Activated gamma-delta T cell (primary cell): Measurements from ENCODE around the gene MAN2A2.
"Not testable (repeated sequence)": the region's sequence is repeated elsewhere in the genome, so short reads cannot be mapped to it uniquely, and the experiment has no call there.

ENCODE experiments used
- DNase-seq: peaks from one replicate; lab custom pipeline; 2025; lab: John Stamatoyannopoulos, UW

Gene MAN2A2

DNA sequence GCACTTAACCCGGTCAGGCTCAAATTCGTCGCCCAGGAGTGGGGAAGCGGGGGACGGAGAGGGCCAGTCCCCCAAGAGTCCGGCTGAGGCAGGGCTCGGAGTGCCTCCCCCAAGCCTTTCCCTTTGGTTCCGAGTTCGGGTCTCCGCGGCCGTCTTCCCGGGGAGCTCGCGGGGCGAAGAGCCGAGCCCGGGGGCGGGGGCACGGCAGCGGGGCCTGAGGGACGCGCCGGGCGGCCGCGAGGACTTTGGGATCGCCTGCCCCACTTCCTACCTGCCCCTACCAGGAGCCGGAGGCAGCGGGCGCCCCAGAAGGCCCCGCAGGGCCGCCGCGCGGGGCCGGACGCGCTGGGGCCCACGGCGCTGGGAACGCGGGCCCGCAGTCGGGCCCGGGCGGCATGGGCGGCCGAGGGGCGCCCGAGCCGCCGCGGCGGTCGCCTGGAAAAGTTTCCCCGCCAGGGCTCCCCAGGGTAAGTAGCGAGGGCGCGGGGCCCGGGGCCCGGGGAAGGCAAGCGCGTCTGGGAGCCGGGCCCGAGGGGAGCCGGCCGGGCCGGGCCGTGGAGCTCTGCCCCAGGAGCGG lies 31.9 kb upstream of the MAN2A2 start:
- peak; percentile 28 for DNase-seq

DNA sequence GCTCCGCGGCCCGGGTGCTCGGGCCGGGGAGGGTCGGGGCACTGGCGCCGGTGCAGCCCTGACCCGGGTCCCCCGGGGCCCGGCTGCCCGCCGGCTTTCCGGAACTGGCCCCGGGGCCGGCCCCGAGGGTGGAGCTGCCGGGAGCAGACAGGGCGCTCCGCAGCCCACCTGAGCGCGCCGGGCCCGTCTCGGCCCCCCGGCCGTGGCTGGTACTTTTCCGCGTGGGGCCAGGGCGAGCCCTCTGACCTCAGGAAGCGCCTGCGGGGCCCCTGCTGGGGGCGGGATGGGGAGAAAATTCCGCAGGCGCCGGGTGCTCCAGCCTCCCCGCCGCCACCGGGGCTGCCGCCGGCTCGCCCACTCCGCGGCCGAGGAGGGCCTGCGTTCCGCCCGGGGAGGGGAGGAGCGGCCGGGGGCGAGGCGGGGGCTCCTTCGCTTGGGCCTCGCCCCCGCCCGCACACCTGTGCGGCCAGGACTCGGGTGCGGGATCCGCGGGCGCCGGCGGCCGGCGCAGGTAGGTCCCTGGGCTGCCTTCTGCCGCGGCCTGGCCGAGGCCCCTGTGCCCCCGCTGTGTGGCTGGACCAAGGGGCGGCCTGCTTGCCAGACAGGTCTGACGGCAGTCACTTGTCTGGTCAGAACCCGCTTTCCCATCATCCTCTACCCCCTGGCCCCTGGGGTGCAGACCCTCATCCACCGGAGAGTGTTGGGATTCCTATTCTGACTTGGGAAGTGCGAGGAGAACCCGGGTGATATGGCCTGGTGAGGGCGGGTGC lies 31.2 kb upstream of the MAN2A2 start:
- no peak for DNase-seq

DNA sequence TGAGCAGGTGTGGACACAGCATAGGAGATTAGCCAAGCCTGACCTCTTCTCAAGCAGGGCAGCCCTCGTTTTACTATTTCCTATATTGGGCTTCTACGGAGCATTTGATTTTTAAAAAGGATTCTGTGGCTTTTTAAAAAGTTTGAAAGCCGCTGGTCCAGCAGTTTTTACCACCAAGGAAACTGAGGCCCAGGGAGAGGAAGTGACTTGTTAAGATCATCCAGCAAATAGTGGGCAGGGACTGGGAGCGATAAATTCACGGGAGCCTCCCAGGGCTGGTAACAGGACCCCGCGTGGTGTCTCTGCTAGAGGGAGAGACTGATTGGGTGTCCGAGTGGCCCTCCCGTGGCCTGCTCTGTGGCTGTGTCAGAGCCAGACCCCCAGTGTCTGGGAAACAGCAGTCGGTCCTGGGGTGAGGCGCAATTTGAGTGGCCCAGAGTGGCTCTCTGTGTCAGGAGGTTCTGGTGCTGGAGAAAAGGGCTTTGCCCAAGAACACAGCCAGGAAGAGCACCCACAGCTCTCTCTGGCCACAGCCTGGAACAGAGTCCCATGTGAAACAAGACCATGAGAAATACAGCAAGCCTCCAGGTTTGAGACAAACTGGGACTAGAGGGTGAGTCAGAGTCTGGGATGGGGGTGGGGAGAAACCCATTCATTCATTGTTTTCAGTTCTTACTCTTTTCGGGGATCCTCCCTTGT lies 30.5 kb upstream of the MAN2A2 start:
- DNase-seq, result no peak

DNA sequence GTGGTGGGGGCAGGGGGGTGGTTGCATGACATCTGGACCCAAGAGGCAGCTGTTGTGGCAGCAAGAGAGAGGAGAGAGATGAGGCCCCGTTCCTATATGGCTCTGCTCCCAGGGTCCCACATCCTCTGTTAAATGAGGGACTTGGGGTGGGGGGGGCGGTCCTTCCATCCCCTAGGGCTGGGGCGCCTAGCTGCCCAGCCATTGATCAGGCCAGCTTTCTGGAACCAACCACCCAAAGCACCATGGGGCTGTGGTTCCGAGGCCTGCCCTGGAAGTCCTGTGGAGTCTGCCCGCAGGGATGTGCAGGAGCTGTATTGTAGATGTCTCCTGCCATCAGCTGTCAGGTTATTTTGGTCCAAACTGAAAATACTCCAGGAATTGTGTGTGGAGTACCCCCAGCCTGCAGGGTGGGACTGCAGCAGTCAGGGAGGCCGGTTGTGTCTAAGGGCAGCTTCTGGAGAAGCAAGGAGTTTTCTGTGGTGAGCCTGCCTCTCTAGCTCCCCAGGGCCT lies 29.6 kb upstream of the MAN2A2 start:
- DNase-seq, result no peak

DNA sequence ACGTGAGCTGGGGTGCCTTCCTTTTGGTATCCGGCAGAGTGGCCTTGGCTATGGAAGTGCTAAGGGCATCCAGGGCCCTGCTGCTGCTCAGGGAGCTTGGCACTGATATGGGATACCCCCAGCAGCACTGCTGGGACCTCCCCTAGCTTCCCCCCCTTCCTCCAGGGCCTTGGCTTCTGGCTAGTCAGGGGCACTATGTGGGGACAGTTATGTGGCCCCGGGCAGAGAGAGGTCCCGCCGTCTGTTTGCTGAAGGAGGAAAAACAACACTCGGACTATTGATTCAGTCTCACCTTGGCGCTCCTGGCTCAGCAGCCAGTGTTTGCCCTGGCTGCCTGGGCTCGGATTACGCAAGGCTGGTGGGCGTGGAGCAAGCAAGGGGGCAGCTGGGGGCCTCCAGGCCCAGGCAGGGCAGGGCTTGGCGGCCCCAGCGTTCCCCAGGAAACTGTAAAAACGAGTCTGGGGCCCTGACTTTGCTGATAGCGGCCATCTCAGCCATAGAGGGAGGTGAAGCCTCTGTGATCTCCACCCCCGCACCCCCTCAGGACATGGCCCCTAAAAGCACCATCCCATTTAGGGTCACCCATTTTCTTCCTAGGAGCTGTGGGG lies 29.0 kb upstream of the MAN2A2 start:
- no peak for DNase-seq

DNA sequence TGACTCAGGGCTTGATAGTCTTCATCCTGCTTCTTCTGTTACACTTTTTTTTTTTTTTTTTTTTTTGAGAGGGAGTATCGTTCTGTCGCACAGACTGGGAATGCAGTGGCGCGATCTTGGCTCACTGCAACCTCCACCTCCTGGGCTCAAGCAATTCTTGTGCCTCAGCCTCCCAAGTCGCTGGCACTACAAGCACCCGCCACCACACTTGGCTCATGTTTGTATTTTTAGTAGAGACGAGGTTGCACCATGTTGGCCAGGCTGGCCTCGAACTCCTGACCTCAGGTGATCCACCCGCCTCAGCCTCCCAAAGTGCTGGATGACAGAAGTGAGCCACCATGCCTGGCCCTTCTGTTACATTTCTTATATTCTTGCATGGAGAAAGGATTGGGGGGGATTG lies 28.1 kb upstream of the MAN2A2 start:
- not testable (repeated sequence) for DNase-seq

DNA sequence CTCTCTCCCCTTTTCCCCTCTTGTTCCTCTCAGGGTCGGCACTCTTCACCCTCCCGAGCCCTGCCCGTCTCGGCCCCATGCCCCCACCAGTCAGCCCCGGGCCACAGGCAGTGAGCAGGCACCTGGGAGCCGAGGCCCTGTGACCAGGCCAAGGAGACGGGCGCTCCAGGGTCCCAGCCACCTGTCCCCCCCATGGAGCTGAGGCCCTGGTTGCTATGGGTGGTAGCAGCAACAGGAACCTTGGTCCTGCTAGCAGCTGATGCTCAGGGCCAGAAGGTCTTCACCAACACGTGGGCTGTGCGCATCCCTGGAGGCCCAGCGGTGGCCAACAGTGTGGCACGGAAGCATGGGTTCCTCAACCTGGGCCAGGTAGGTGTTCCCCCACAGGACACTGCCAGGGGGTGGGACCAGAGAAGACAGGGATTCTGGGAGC lies 27.5 kb upstream of the MAN2A2 start:
- DNase-seq, result no peak

DNA sequence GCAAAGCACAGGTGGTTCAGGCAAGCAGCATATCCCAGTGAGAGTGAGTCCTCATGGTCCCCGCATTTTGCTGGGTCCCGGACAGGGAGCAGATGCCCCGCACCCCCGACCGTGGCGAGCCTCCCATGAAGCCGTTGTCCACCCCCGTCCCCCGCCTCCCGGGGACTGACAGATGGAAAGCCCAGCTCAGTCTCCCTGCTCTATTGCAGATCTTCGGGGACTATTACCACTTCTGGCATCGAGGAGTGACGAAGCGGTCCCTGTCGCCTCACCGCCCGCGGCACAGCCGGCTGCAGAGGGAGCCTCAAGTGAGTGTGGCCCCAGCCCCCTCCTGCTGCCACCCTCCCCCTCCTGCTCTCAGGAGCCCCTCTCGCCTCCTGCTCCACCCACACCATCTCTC lies 27.1 kb upstream of the MAN2A2 start:
- no peak for DNase-seq

DNA sequence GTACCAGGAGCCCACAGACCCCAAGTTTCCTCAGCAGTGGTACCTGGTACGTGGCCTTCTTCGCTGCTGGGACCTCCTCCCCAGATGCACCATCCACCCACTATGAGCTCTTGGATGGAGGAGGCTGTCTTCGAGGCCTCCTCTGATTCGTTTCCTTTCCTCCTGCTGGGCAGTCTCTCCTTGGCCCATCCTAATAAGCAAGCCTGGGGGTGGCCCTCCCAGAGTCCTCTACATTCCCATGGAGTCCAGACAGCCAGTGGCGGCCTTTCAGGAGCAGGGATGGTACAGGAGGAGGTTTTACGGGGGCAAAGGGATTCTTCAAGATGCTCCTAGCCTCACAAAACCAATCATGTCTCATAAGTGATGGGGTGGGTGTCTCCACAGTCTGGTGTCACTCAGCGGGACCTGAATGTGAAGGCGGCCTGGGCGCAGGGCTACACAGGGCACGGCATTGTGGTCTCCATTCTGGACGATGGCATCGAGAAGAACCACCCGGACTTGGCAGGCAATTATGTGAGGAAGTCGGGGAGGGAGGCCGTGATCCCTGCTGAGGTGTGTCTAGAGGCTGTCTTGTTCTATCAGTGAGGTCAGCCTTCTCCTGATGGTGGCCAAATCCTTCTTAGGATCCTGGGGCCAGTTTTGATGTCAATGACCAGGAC lies 26.5 kb upstream of the MAN2A2 start:
- no peak for DNase-seq

DNA sequence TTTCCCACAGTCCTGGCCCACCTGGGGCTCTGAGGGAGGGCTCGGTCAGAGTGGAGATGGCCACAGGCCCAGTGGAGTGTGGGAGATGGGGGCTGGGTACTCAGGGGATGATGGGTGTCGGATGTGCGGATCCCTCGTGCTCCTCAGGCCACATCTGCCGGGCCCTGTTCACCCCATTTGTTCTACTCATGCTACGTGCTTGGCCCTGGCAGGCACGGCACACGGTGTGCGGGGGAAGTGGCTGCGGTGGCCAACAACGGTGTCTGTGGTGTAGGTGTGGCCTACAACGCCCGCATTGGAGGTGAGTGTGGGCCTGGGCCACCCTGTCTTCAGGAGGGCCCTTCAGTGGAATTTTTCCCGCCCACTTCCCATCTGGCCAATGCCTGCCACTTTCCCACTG lies 25.8 kb upstream of the MAN2A2 start:
- no peak for DNase-seq

DNA sequence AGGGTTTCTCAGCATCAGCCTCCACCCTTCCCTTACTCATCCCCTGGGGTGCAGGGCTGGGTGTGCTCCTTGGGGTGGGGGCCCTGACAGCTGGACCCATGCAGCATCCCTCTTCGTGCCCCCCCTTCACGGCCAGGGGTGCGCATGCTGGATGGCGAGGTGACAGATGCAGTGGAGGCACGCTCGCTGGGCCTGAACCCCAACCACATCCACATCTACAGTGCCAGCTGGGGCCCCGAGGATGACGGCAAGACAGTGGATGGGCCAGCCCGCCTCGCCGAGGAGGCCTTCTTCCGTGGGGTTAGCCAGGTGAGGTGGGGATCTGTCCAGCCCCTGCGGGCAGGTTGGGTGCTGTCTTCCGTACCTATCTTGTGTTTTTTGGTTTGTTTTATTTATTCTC lies 25.1 kb upstream of the MAN2A2 start:
- no peak for DNase-seq

DNA sequence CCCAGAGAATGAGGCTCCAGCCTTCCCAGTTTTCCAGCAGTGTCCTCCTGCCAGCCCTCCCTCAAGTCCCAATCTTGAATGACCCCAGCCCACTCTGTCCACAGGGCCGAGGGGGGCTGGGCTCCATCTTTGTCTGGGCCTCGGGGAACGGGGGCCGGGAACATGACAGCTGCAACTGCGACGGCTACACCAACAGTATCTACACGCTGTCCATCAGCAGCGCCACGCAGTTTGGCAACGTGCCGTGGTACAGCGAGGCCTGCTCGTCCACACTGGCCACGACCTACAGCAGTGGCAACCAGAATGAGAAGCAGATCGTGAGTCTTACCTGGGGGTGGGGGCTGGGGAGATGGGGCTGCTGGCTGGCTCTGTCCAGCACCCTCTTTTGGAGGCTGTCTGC lies 24.4 kb upstream of the MAN2A2 start:
- DNase-seq, result no peak

DNA sequence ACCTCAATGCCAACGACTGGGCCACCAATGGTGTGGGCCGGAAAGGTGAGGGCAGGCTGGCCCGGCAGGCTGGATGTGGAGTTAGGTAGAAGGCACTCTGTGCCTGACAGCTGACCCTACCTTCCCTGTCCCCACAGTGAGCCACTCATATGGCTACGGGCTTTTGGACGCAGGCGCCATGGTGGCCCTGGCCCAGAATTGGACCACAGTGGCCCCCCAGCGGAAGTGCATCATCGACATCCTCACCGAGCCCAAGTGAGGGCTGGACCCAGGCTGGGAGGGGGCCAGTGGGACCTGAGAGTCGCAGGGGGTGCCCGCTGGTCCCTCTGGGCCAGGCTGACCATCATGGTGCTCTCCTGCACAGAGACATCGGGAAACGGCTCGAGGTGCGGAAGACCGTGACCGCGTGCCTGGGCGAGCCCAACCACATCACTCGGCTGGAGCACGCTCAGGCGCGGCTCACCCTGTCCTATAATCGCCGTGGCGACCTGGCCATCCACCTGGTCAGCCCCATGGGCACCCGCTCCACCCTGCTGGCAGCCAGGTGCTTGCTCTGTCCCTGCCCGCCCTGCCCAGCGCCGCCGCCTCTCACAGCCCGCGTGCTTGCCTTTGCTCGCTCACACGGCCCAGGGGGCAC lies 23.3 kb upstream of the MAN2A2 start:
- no peak for DNase-seq

DNA sequence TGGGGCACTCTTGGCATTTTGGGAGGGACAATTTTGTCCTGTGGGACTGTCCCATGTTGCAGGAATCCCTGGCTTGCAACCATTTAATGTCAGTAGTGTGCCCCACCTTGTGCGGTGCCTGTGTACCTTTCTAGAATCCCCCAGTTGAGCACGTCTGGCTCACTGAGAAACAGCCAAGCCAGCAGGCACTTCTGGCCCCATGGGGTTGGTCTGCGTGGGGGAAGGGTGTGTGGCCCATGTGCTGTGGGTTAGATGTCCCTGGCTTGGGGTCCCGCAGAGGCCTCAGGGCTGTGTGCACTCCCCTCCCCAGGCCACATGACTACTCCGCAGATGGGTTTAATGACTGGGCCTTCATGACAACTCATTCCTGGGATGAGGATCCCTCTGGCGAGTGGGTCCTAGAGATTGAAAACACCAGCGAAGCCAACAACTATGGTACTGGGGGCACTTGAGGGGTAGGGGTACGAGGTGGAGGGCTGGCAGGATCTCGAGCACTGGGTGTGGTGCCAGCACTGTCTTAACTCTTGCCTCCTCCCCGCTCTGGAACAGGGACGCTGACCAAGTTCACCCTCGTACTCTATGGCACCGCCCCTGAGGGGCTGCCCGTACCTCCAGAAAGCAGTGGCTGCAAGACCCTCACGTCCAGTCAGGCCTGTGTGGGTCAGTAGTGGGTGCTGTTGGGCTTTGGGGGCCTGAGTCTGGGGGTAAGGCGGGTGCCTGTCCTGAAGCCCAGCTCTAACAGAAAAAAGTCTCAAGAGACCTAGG lies 22.5 kb upstream of the MAN2A2 start:
- no peak for DNase-seq

DNA sequence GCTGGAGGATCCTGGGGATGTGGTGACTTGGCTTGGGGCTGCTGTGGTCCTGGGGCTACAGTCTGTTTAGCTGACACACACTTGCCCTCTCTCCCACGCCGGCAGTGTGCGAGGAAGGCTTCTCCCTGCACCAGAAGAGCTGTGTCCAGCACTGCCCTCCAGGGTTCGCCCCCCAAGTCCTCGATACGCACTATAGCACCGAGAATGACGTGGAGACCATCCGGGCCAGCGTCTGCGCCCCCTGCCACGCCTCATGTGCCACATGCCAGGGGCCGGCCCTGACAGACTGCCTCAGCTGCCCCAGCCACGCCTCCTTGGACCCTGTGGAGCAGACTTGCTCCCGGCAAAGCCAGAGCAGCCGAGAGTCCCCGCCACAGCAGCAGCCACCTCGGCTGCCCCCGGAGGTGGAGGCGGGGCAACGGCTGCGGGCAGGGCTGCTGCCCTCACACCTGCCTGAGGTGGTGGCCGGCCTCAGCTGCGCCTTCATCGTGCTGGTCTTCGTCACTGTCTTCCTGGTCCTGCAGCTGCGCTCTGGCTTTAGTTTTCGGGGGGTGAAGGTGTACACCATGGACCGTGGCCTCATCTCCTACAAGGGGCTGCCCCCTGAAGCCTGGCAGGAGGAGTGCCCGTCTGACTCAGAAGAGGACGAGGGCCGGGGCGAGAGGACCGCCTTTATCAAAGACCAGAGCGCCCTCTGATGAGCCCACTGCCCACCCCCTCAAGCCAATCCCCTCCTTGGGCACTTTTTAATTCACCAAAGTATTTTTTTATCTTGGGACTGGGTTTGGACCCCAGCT lies 21.7 kb upstream of the MAN2A2 start:
- no peak for DNase-seq

DNA sequence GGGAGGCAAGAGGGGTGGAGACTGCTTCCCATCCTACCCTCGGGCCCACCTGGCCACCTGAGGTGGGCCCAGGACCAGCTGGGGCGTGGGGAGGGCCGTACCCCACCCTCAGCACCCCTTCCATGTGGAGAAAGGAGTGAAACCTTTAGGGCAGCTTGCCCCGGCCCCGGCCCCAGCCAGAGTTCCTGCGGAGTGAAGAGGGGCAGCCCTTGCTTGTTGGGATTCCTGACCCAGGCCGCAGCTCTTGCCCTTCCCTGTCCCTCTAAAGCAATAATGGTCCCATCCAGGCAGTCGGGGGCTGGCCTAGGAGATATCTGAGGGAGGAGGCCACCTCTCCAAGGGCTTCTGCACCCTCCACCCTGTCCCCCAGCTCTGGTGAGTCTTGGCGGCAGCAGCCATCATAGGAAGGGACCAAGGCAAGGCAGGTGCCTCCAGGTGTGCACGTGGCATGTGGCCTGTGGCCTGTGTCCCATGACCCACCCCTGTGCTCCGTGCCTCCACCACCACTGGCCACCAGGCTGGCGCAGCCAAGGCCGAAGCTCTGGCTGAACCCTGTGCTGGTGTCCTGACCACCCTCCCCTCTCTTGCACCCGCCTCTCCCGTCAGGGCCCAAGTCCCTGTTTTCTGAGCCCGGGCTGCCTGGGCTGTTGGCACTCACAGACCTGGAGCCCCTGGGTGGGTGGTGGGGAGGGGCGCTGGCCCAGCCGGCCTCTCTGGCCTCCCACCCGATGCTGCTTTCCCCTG lies 21.0 kb upstream of the MAN2A2 start:
- no peak for DNase-seq

DNA sequence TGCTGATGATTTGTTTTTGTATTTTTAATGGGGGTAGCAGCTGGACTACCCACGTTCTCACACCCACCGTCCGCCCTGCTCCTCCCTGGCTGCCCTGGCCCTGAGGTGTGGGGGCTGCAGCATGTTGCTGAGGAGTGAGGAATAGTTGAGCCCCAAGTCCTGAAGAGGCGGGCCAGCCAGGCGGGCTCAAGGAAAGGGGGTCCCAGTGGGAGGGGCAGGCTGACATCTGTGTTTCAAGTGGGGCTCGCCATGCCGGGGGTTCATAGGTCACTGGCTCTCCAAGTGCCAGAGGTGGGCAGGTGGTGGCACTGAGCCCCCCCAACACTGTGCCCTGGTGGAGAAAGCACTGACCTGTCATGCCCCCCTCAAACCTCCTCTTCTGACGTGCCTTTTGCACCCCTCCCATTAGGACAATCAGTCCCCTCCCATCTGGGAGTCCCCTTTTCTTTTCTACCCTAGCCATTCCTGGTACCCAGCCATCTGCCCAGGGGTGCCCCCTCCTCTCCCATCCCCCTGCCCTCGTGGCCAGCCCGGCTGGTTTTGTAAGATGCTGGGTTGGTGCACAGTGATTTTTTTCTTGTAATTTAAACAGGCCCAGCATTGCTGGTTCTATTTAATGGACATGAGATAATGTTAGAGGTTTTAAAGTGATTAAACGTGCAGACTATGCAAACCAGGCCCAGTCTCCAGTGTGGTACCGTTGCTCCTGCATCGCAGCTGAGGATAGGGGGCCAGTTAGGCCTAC lies 20.1 kb upstream of the MAN2A2 start:
- DNase-seq, result no peak

DNA sequence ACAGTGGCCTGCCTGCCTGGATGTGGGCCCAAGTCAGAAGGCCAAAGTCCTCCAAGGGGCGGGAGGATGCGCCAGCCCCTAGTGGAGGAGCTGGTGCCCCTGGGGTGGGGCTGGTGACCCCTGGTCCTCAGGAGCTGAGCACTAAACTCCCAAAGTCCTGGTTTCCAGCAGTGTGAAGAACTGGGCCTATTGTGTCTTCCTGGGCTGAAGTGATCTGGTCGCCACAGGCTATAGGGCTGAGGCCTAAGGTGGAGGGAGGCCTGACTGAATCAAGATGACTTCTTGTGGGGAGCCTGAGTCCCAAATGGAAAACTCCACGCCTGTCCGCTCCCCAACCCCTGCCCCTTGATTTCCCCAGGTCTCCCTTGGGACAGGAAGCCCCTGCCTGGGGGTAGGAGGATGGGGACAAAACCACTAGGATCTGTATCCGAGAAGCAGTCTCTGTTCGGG lies 19.6 kb upstream of the MAN2A2 start:
- DNase-seq, result no peak
